Activated T-helper 1 cell treated with anti-CD3 and anti-CD28 coated beads, Interleukin-12 subunit alpha, Interleukin-12 subunit beta, Interleukin-2, Interleukin-4 antibody, amounts not matched to agents 30 ng/mL and 10 ng/mL and 1 ng/mL, durations not matched to agents 14 hours and 24 hours and 36 hours (primary cell): Measurements from ENCODE around the gene PRDM16. TPM values are rescaled to one million over a fixed set of nuclear protein-coding genes. Genes with fewer than 3 reads are reported as not detected.

ENCODE experiments used
- DNase-seq: peaks from one replicate; pipeline ENCODE4 v3.0.0; 2021; ENCODE audit warnings: low spot score
- H3K27ac Mint-ChIP-seq: one replicate; pipeline ENCODE4 v1.8.0; 2021; ENCODE audit warnings: mild to moderate bottlenecking, mixed read lengths
- H3K27me3 Mint-ChIP-seq: one replicate; pipeline ENCODE4 v1.8.0; 2022; ENCODE audit warnings: mild to moderate bottlenecking, moderate library complexity, mixed read lengths; ENCODE audit not compliant: insufficient read depth
- H3K36me3 Mint-ChIP-seq: one replicate; pipeline ENCODE4 v1.8.0; 2021; ENCODE audit warnings: low read depth, mixed read lengths
- H3K4me1 Mint-ChIP-seq: one replicate; pipeline ENCODE4 v1.8.0; 2021; ENCODE audit warnings: low read depth, mixed read lengths
- H3K4me3 Mint-ChIP-seq: one replicate; pipeline ENCODE4 v1.8.0; 2021; ENCODE audit warnings: mild to moderate bottlenecking, moderate library complexity, mixed read lengths
- H3K9me3 Mint-ChIP-seq: one replicate; pipeline ENCODE4 v1.8.0; 2021; ENCODE audit warnings: mixed read lengths
- intact Hi-C: fragments of 100-400 bp; cut with micrococcal nuclease; formaldehyde crosslinking; loops from one replicate; pipeline ENCODE4 v1.15.1; 2024
- total RNA-seq: library from RNA; stranded (reverse); gene quantifications from 2 replicates; pipeline ENCODE4 v1.2.3, GENCODE V29; 2022

PRDM16 gene
- total RNA-seq, 1 donor from 2014 or later = not detected

DNA sequence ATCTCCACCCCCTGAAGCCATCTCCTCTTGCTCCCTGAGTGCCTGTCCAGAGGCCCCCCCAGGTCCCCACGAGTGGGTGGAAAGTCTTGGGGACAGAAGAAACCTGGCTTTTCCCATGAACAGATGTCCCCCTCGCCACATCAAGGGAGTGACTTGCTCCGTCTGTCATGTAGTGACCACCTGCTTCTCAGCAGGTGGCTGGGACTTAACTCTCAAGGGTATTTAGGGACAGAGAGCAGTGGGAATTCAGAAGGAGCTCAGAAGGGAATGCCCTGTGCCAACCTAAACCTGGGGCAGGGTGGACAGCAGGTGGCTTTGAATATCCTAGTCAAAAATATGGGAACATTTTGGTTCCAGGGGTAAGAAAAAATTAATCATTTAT is 139.8 kb downstream of the PRDM16 start:
- no peaks in the 10 kb centered on the region for H3K27me3 Mint-ChIP-seq
- no peak overlapping the region for H3K27ac Mint-ChIP-seq
- H3K9me3 Mint-ChIP-seq = no peaks in the 10 kb centered on the region
- H3K4me1 Mint-ChIP-seq = no peaks in the 10 kb centered on the region
- H3K4me3 Mint-ChIP-seq = no peak overlapping the region
- intact Hi-C loops = no loop called here
- H3K36me3 Mint-ChIP-seq = no peaks in the 10 kb centered on the region
- no peak for DNase-seq

DNA sequence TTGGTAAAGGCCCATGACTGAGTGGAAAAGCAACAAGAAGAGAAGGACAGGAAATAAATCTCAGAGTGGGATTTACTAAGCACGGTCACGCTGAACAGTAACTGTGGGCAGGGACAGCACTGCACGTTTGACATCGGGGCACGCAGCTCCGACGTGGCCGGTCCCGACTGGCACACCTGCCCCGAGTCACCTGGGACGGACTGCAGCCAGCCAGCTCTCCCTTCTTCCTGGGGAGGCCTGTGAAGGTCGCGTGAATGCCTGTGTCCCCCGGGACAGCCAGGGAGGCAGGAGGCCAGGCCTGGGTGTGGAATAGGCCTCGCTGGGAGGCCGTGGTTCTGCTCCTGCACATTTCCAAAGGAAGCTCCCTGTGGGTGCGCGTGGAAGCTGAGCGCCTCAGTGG is 140.2 kb downstream of the PRDM16 start:
- H3K27me3 Mint-ChIP-seq = no peaks in the 10 kb centered on the region
- no peaks in the 10 kb centered on the region for H3K36me3 Mint-ChIP-seq
- DNase-seq = no peak
- intact Hi-C loops = no loop called here
- H3K9me3 Mint-ChIP-seq = no peaks in the 10 kb centered on the region
- H3K4me3 Mint-ChIP-seq = no peak overlapping the region
- H3K4me1 Mint-ChIP-seq = no peaks in the 10 kb centered on the region
- H3K27ac Mint-ChIP-seq = no peak overlapping the region

DNA sequence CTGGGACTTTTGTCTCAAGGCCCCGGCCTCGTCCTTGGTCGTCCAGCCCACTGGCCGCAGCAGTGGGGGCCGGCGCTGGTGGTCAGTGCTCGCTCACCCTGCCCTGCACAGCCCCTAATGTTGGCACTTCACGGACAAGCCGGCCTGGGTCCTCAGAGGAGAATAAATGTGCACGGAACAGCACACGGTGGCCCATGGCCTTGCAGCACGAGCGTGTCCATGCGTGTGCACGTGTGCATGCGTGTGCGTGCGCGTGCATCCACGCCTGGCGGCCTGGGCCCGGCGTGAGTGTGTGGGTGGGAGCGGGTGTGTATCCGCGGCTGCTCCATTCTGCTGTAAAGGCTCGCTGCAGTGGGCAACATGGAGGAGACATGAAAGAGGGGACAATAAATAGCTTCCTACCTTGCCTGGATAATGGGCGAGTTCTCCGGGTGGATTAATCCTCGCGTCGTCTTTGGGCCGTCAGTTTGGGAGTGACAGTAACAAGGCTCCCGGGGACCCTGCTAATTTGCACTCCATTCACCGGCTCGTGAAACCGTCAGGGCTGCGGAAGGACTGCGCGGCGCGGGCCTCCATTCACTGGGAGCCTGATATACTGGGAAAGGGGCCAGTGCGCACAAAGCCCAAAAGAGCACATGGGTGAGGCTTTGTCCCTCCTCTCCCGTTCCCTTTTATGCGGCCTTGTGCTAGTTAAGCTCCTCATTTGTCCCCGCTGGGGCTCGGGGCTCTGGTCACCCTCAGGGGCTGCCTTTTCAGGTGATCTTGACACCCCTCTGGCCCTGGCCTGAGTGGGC is 142.8 kb downstream of the PRDM16 start:
- Mint-ChIP-seq H3K36me3 (no peaks in the 10 kb centered on the region), H3K4me3 (no peak overlapping the region), H3K4me1 (no peaks in the 10 kb centered on the region), H3K9me3 (no peaks in the 10 kb centered on the region), H3K27ac (no peak overlapping the region), H3K27me3 (no peaks in the 10 kb centered on the region)
- intact Hi-C loops = no loop called here
- DNase-seq = no peak

DNA sequence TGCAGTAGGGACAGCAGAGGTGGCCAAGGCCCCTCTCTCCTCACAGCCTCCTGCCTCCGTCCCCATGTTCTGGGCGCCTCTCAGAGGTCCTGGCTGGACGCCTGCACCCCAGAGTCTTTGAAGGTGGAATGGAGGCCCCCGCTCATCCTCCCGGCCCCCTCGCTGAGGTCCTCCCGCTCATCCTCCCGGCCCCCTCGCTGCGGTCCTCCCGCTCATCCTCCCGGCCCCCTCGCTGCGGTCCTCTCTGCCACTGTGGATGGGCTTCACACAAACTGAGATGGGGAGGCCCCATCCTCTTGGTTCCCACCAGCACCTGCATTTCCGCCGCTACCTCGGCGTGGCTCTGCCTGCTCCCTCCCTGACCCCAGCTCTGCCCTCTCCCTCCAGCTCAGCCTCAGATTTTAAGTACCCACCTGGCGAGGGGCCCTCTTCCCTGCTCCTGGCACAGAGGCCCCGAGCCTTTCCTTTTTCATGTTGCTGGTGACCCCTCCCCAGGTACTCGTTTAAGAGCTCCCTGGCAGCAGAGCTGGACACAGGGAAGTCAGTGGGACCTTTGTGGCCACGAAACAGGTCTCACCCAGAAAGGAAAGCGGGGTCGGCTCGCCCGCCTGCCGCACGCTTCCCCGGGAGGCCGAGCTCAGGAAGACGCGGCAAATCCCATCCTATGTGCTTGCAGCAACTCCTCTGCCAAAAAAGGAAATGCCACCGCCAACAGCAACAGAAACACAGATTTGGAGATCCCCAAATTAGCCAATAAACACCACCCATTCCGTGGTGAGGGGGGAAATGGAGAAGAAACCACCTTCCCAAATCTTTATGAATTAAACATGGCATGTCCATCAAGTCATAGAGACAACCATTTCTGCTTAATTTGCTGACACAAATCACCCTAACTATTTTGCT is 143.7 kb downstream of the PRDM16 start:
- Mint-ChIP-seq H3K4me3 (no peak overlapping the region), H3K36me3 (no peaks in the 10 kb centered on the region), H3K27ac (no peak overlapping the region), H3K4me1 (no peaks in the 10 kb centered on the region), H3K9me3 (no peaks in the 10 kb centered on the region), H3K27me3 (no peaks in the 10 kb centered on the region)
- intact Hi-C loops = no loop called here
- no peak for DNase-seq

DNA sequence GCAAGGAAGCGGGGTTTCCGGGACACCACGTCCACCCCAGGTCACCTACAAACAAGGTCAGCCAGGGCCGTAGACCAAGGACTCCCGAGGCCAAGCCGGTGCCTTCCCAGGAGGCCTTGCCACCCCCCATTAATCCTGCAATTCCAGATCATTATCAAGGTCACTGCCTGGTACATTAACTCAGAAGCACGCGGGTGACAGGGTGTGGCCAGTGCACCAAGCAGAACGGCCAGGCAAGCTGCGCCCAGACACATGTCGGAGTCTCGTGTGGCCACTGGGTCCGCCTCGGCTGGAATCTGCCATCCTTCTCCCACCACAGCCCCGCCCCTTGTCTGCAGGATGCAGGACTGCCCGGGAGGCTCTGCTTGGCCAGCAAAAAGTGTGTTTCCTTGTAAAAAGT is 144.7 kb downstream of the PRDM16 start:
- H3K27me3 Mint-ChIP-seq = no peaks in the 10 kb centered on the region
- H3K36me3 Mint-ChIP-seq = no peaks in the 10 kb centered on the region
- no peak overlapping the region for H3K4me3 Mint-ChIP-seq
- intact Hi-C loops = no loop called here
- no peaks in the 10 kb centered on the region for H3K4me1 Mint-ChIP-seq
- DNase-seq = no peak
- H3K27ac Mint-ChIP-seq = no peak overlapping the region
- no peaks in the 10 kb centered on the region for H3K9me3 Mint-ChIP-seq

DNA sequence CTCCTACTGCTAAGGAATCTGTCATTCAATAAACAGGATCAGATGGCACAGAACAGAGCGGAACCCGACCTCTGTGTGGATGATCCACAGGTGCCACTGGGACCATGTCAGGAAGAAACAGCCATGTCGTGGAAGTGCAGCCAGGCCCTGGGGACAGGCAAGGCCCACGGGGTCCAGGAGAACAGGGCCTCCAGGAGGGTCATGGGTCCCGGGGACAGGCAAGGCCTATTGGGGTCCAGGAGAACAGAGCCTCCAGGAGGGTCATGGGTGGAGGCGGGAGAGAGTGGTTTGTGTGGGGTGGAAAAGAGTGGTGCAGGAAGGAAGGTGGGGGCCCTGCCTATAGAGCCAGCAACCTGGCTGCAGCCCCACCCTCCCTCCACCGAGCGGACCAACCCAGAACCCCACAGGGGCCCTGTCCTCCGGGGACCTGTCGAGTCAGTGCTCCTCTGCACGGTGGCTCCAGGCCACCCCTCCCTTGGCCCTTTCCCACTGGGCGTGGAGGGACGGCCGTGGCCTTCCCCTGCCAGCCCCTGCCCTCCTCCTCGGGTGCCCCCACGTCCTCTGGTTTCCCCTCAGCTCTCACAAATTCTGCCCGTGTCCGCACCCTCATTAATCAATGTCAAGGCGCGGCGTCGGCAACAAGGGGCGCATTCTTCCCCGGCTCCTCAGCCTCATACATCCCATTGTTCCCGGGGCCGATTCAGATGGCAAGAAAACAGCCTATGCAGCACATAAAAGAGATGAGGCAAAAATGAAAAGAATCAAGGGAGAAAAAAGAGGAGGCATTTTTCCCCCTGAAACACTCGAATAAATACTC is 146.4 kb downstream of the PRDM16 start:
- DNase-seq = no peak
- Mint-ChIP-seq H3K27ac (no peak overlapping the region), H3K4me1 (no peaks in the 10 kb centered on the region), H3K27me3 (no peaks in the 10 kb centered on the region), H3K9me3 (no peaks in the 10 kb centered on the region), H3K36me3 (no peaks in the 10 kb centered on the region), H3K4me3 (no peak overlapping the region)
- intact Hi-C loops = no loop called here

DNA sequence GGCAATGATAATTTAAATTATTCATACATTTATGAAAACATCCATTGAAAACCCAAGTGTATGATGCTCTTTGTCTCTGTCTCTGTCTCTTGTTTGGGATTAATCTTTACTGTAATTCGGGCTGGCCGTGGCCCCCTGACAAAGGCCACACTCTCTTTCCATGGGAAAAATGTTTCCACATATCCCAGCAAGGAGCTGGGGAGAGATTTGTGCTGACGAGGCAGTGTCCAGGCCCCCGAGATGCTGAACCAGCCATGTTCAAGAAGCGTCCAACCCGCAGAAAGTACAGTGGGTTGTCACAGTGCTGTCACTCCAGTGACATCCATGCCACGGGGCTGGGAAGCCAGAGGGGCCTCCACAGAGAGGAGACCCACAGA is 147.0 kb downstream of the PRDM16 start:
- Mint-ChIP-seq H3K27me3 (no peaks in the 10 kb centered on the region), H3K9me3 (no peaks in the 10 kb centered on the region), H3K4me3 (no peak overlapping the region), H3K27ac (no peak overlapping the region), H3K4me1 (no peaks in the 10 kb centered on the region), H3K36me3 (no peaks in the 10 kb centered on the region)
- DNase-seq = no peak
- intact Hi-C loops = no loop called here

DNA sequence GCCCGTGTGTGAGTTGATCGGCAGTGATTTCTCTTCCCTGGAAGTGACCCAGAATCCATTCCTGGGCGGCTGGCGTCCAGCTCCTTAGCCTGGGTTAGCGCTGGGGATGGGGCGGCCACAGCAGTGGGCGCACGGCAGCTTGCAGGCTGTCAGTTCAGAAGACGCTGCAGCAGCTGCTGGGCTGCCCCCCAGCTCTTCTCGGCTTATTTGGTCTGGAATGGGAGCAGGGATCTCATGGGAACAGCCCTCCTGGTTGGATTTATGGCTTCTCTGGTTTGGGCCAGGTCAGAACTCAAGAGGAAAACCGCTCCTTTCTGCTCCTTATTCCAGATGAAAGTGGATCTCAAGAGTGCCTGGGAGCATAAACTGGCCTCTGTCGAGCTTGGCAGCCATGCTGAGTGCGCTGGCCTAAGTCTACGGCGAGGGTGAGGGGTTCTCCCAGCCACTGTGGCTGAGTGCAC is 148.2 kb downstream of the PRDM16 start:
- no peak for DNase-seq
- no peaks in the 10 kb centered on the region for H3K27me3 Mint-ChIP-seq
- no peak overlapping the region for H3K27ac Mint-ChIP-seq
- no peak overlapping the region for H3K4me3 Mint-ChIP-seq
- H3K4me1 Mint-ChIP-seq = no peaks in the 10 kb centered on the region
- intact Hi-C loops = no loop called here
- H3K36me3 Mint-ChIP-seq = no peaks in the 10 kb centered on the region
- H3K9me3 Mint-ChIP-seq = no peaks in the 10 kb centered on the region

DNA sequence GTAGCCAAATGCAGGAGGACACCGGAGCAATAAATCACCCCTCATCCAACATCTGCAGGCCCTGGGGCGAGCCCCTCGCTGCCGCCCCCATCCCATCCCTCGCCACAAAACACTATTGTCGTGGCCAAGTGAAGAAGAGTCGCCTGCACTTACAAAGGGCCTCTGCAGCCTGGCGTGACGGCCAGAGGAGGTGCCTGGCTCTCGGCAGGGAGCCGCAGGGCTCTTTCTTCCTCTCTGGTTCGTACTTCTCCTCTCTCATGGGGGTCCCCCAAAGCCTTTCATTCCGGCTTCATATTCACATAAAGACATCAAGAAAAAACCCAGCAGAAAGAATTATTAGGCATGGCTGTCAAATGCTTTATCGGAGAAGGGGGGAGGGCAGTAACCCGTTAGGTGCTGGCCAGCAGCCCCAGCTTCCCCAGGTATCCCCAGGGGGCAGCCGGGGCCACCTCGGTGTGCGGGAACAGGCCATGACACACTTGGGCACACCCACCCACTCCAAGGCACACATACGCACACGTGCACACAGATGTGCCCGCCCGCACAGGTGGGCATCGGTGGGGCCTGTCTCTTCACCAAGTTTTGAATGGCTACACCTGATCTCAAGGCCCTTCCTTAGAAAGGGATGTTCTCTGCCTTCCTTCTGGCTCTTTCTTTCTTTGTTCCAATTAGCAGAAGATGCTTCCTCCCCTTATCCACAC is 149.1 kb downstream of the PRDM16 start:
- Mint-ChIP-seq H3K4me1 (no peaks in the 10 kb centered on the region), H3K9me3 (no peaks in the 10 kb centered on the region), H3K4me3 (no peak overlapping the region), H3K36me3 (no peaks in the 10 kb centered on the region), H3K27me3 (no peaks in the 10 kb centered on the region), H3K27ac (no peak overlapping the region)
- no peak for DNase-seq
- intact Hi-C loops = no loop called here

DNA sequence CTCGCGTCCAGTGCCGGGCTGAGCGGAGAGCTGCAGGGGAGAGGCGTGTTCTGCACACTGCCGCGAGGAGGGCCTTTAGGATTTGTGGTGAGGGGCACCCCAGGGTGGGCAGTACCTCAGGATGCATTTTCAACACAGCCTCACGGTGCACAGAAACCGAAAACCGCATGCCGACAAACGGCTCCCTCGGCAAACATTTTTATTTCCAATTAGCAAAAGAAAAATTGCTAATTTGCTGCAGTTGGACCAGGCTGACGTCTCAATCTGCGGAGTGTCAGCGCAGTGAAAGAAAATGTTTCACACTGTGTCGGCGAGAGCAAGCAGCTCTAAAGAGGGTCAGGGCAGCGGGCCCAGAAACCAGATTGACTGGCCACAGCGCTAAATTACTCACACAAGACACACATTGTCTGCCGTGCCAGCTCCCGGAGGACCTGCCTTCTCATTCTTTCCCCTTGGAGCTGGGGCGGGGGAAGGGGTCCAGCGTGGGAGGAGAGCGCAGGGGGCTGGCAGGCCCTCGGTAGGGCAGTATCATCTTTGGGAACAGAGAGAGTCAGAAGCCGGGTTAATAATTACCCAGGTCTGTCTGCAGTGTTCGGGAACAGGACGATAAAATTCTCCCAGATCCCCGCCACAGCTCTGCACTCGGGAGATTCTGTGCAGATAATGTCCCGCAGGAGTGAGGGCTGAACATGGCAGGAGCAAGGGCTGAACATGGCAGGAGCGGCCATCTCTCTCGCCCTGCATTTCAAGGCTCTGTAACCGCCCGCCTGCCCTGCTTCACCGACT is 150.2 kb downstream of the PRDM16 start:
- no peak overlapping the region for H3K4me3 Mint-ChIP-seq
- no peaks in the 10 kb centered on the region for H3K9me3 Mint-ChIP-seq
- H3K27me3 Mint-ChIP-seq = no peaks in the 10 kb centered on the region
- no peaks in the 10 kb centered on the region for H3K4me1 Mint-ChIP-seq
- no peak for DNase-seq
- intact Hi-C loops = no loop called here
- H3K27ac Mint-ChIP-seq = no peak overlapping the region
- H3K36me3 Mint-ChIP-seq = no peaks in the 10 kb centered on the region

DNA sequence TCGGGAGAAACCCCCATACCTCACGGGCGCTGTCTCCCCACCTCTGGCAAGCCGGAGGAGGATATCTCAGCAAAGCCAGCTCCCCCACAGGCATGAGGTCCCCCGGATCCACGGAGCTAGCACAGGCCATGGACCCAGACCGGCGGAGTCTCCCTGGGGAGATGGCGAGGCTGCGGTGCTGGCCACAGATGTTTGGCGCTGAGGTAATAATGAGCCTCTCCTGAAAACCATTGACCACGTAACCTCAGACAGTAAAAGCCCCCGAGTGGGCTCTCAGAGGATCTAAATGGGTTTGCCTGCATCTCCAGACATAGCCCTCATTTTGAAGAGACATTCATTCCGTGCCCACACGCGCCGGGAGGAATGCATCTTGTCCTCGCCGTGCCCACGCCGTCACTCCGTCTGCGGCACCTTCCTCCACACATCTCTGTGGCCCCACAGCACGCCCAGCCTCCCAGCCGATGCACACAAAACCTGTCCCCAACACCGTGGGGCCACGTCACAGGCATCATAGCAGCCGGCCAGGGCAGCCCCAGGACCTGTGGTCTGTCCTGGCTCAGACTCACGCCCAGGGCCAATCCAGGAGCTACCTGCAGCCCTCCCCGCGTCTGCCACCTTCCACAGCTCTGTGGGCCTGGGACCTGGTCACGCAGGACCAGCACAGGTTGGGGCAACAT is 150.9 kb downstream of the PRDM16 start:
- Mint-ChIP-seq H3K27ac (no peak overlapping the region), H3K4me3 (no peak overlapping the region), H3K36me3 (no peaks in the 10 kb centered on the region), H3K9me3 (no peaks in the 10 kb centered on the region), H3K4me1 (no peaks in the 10 kb centered on the region), H3K27me3 (no peaks in the 10 kb centered on the region)
- no peak for DNase-seq
- intact Hi-C loops = no loop called here
